Uterus (tissue), 4 donors: ENCODE measurements around the gene LBR. TPM values are rescaled to one million over a fixed set of nuclear protein-coding genes. Genes with fewer than 3 reads are reported as not detected.
"Not testable (repeated sequence)": the region's sequence is repeated elsewhere in the genome, so short reads cannot be mapped to it uniquely, and the experiment has no call there.

Source experiments
- DNase-seq, 2 donors: peaks; one replicate each; pipeline ENCODE4 v3.0.0-alpha.2; 2019 to 2020
- H3K27ac ChIP-seq, 2 donors: fragments of 200-600 bp; sonication (generic); 1 replicate in 1 of 2; 2 replicates in 1 of 2; pipeline ENCODE4 v1.5.1; 2016 to 2018
- H3K27me3 ChIP-seq, 2 donors: fragments of 200-600 bp; sonication (generic); one replicate each; pipeline ENCODE4 v1.5.1; 2018 to 2019; ENCODE audit warnings: control low read depth in 1 of 2
- H3K36me3 ChIP-seq, 2 donors: fragments of 200-600 bp; sonication (generic); one replicate each; pipeline ENCODE4 v1.5.1; 2019; ENCODE audit warnings: control low read depth in 1 of 2
- H3K4me1 ChIP-seq, 2 donors: fragments of 200-600 bp; sonication (generic); one replicate each; pipeline ENCODE4 v1.5.1; 2018 to 2019; ENCODE audit warnings: control low read depth in 1 of 2
- H3K4me3 ChIP-seq, 2 donors: fragments of 200-600 bp; sonication (generic); 1 replicate in 1 of 2; 2 replicates in 1 of 2; pipeline ENCODE4 v1.5.1; 2018 to 2019; ENCODE audit warnings: mild to moderate bottlenecking in 1 of 2
- H3K9me3 ChIP-seq, 2 donors: fragments of 200-600 bp; sonication (generic); one replicate each; pipeline ENCODE4 v1.5.1; 2019; ENCODE audit warnings: control low read depth in 1 of 2
- CTCF ChIP-seq, 4 experiments: fragments of 200-600 bp in 2 of 4; fragments of 450-650 bp in 2 of 4; sonication (generic) in 2 of 4; IDR thresholded peaks; one replicate each; pipeline ENCODE4 v1.5.1; 2016 to 2019; ENCODE audit warnings: antibody characterized with exemption in 4 of 4, mild to moderate bottlenecking in 2 of 4, moderate library complexity in 1 of 4
- POLR2A ChIP-seq, 2 donors: fragments of 450-650 bp; IDR thresholded peaks; one replicate each; pipeline ENCODE4 v1.6.1; 2016; ENCODE audit warnings: antibody characterized with exemption in 2 of 2, mild to moderate bottlenecking in 1 of 2, moderate library complexity in 1 of 2
- intact Hi-C: fragments of 100-400 bp; cut with DNase I; formaldehyde crosslinking; loops from one replicate; pipeline ENCODE4 v1.15.1; 2023; ENCODE audit warnings: low total_unique reads
- total RNA-seq, 4 donors: library from RNA; depleted of rRNA in 3 of 4; stranded (reverse); fragments of >200 nt in 3 of 4; gene quantifications; one replicate each; pipeline versions ENCODE4 v1.1.0 to v1.2.4, GENCODE V29; 2014 to 2023
- donor health status: DM: yes; HTN: yes; CAD: no.

LBR gene
- total RNA-seq, 4 donors from 2014 or later: 55.1 to 178 (median 92.6) TPM

- TF ChIP-seq POLR2A (IDR thresholded peaks at IDR 0.05) (peak in 1 of 2 donors; percentile 57), CTCF (IDR thresholded peaks at IDR 0.05) (peak; percentile 100)
- DNase-seq: peak; percentile 59 to 80
- H3K9me3 ChIP-seq: no peaks in the 10 kb centered on the region
- intact Hi-C loops: loop anchor here (2.0 to 10.0 kb wide), 3 partner anchors 300 to 502 kb away; partner anchors contain the start of gene SRP9
- no peak overlapping the region for H3K27ac ChIP-seq
- H3K4me3 ChIP-seq: no peak overlapping the region
- no peaks in the 10 kb centered on the region for H3K36me3 ChIP-seq
- H3K27me3 ChIP-seq: no peaks in the 10 kb centered on the region
- H3K4me1 ChIP-seq: no peaks in the 10 kb centered on the region
Observed at GRCh38 chr1:225474986-225475820, 47.4 kb upstream of the LBR start.

- intact Hi-C loops: loop anchor here (2.0 to 10.0 kb wide), 2 partner anchors 300 to 436 kb away; partner anchors contain the start of gene SRP9
- DNase-seq: no peak
Observed at GRCh38 chr1:225474439-225474985, 46.7 kb upstream of the LBR start.

DNA sequence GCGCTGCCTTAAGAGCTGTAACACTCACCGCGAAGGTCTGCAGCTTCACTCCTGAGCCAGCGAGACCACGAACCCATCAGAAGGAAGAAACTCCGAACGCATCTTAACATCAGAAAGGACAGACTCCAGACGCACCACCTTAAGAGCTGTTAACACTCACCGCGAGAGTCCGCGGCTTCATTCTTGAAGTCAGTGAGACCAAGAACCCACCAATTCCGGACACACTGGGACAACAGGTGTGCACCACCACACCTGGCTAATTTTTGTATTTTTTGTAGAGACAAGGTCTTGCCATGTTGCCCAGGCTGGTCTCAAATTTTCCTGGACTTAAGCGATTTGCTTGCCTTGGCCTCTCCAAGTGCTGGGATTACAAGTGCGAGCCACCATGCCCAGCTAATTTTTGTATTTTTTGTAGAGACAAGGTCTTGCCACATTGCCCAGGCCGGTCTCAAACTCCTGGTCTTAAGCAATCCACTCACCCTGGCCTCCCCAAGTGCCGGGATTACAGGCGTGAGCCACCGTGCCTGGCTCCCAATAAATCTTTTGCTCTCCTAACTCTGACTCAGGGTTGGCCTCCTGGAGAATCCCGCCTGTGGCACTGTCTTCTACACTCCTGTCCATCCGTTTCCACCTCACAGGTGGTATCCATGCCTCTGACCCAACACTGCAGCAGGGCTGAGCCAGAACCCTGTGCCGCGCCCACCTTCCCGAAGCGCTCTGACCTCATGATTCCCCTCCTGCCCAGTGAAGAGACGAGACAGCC, 46.0 kb upstream of the LBR start:
- intact Hi-C loops: loop anchor here (2.0 to 10.0 kb wide), 2 partner anchors 301 to 437 kb away; partner anchors contain the start of gene SRP9
- not testable (repeated sequence) for H3K27ac ChIP-seq, H3K4me3 ChIP-seq, H3K36me3 ChIP-seq, H3K9me3 ChIP-seq, H3K27me3 ChIP-seq, H3K4me1 ChIP-seq
- peak; percentile 11 to 15 for DNase-seq

More at GRCh38 chr1:225474439-225474985, 46.7 kb upstream of the LBR start:
- no peaks in the 10 kb centered on the region for H3K27me3 ChIP-seq
- no peaks in the 10 kb centered on the region for H3K36me3 ChIP-seq
- H3K4me1 ChIP-seq: no peaks in the 10 kb centered on the region
- no peaks in the 10 kb centered on the region for H3K9me3 ChIP-seq
- TF ChIP-seq CTCF (IDR thresholded peaks at IDR 0.05) (no peak), POLR2A (IDR thresholded peaks at IDR 0.05) (no peak)
- H3K4me3 ChIP-seq: no peak overlapping the region
- H3K27ac ChIP-seq: no peak overlapping the region

- not testable (repeated sequence) for H3K27me3 ChIP-seq, H3K36me3 ChIP-seq, H3K4me3 ChIP-seq, H3K9me3 ChIP-seq, H3K4me1 ChIP-seq, H3K27ac ChIP-seq
- DNase-seq: peak; percentile 10 to 14
- intact Hi-C loops: loop anchor here (10.0 kb wide), 1 partner anchor 302 kb away; the partner anchor contains the start of gene SRP9
Observed at GRCh38 chr1:225473266-225473665, 45.4 kb upstream of the LBR start.

GRCh38 chr1:225471453-225472301, 43.8 kb upstream of the LBR start:
- no peak for TF ChIP-seq POLR2A (IDR thresholded peaks at IDR 0.05)
- TF ChIP-seq CTCF (IDR thresholded peaks at IDR 0.05): no peak
- Histone ChIP-seq H3K4me1 (no peaks in the 10 kb centered on the region), H3K36me3 (no peaks in the 10 kb centered on the region), H3K9me3 (no peaks in the 10 kb centered on the region), H3K4me3 (no peak overlapping the region), H3K27me3 (no peaks in the 10 kb centered on the region), H3K27ac (no peak overlapping the region)
- DNase-seq: peak; percentile 12 to 14
- intact Hi-C loops: loop anchor here (10.0 kb wide), 1 partner anchor 303 kb away; the partner anchor contains the start of gene SRP9
